ENCODE data around the gene PIM1. TPM values are rescaled to one million over a fixed set of nuclear protein-coding genes. Genes with fewer than 3 reads are reported as not detected.

Gene PIM1
- total and polyA plus RNA-seq, 9 of the 15 experiments (the other 6 are each of a cell fraction or from before 2014, with no cell fraction given) = 19.0 to 789 (median 212) TPM

GRCh38 chr6:37173493-37174195 lies 3.7 kb downstream of the PIM1 start (continued):
- TF ChIP-seq ZNF407 (IDR thresholded peaks at IDR 0.05; ENCODE audit: low read depth) (no peak), HNRNPH1 (optimal IDR thresholded peaks at IDR 0.05; ENCODE audit: low read depth, low read length) (no peak), JUND (IDR thresholded peaks at IDR 0.05; ENCODE audit: borderline replicate concordance, low read depth, low read length) (no peak; the same call in 1 of the 2 replicates), JUND (tag; IDR thresholded peaks at IDR 0.05; ENCODE audit: borderline replicate concordance, low read depth, low read length) (peak; percentile 22; the same call in 1 of the 3 replicates), CHD4 (IDR thresholded peaks at IDR 0.05; ENCODE audit: insufficient read depth, insufficient replicate concordance, low read depth, low read length, poor library complexity, severe bottlenecking) (no peak), ZBTB17 (CRISPR knock-in tag; IDR thresholded peaks at IDR 0.05) (peak; percentile 15; the same call in 1 of the 2 replicates), SP2 (IDR thresholded peaks at IDR 0.05; ENCODE audit: extremely low read depth, low read depth, low read length, poor library complexity, severe bottlenecking) (no peak), XRCC4 (IDR thresholded peaks at IDR 0.05; ENCODE audit: extremely low read depth, insufficient read depth, insufficient read length) (no peak), ZMIZ1 (IDR thresholded peaks at IDR 0.05; ENCODE audit: low read depth in 2 of 2, low read length in 2 of 2) (no peak), ZNF77 (CRISPR knock-in tag; IDR thresholded peaks at IDR 0.05) (no peak), ZNF830 (CRISPR knock-in tag; IDR thresholded peaks at IDR 0.05) (0 out of 2 replicates have a peak, but pooled peaks have one; percentile 47), SMAD4 (CRISPR knock-in tag; conservative IDR thresholded peaks at IDR 0.05) (no peak)
